HepG2 (cell line): ENCODE measurements around the gene NUDT15. TPM values are rescaled to one million over a fixed set of nuclear protein-coding genes. Genes with fewer than 3 reads are reported as not detected.

Experiments
- CSRNP2 ChIP-seq: sonication (generic); formaldehyde crosslinking; conservative IDR thresholded peaks from 2 replicates; pipeline ENCODE4 v1.8.0; 2022; ENCODE audit warnings: low read depth, missing genetic modification reagents
- HBP1 ChIP-seq: IDR thresholded peaks from 2 replicates; pipeline ENCODE4 v1.6.1; 2016; ENCODE audit warnings: low read depth, control low read depth
- KLF12 ChIP-seq: sonication (generic); formaldehyde crosslinking; IDR thresholded peaks from 2 replicates; pipeline ENCODE4 v1.4.0; 2020; ENCODE audit warnings: missing genetic modification reagents, borderline replicate concordance
- ONECUT2 ChIP-seq: sonication (generic); formaldehyde crosslinking; IDR thresholded peaks from 2 replicates; pipeline ENCODE4 v1.4.0; 2020; ENCODE audit warnings: missing genetic modification reagents
- PHB2 ChIP-seq: fragments of 450-650 bp; IDR thresholded peaks from 2 replicates; pipeline ENCODE4 v1.6.1; 2018; ENCODE audit not compliant: partially characterized antibody
- RBFOX2 ChIP-seq: fragments of 200-400 bp; formaldehyde crosslinking; IDR thresholded peaks from 2 replicates; pipeline ENCODE4 v1.6.1; 2017; ENCODE audit warnings: low read depth, mild to moderate bottlenecking, low read length
- TFDP1 ChIP-seq: IDR thresholded peaks from 2 replicates; pipeline ENCODE4 v1.6.1; 2016; ENCODE audit warnings: missing compliant biosample characterization, missing genetic modification reagents, borderline replicate concordance
- U2AF2 ChIP-seq: fragments of 200-400 bp; formaldehyde crosslinking; IDR thresholded peaks from 2 replicates; pipeline ENCODE4 v1.6.1; 2017; ENCODE audit warnings: low read depth, mild to moderate bottlenecking, low read length
- ZBTB34 ChIP-seq: sonication (generic); formaldehyde crosslinking; IDR thresholded peaks from 2 replicates; pipeline ENCODE4 v1.8.0; 2022; ENCODE audit warnings: mild to moderate bottlenecking, missing genetic modification reagents
- ZFAT ChIP-seq: sonication (generic); formaldehyde crosslinking; conservative IDR thresholded peaks from 2 replicates; pipeline ENCODE4 v1.8.1; 2023; ENCODE audit warnings: missing genetic modification reagents, inconsistent platforms
- ZNF354B ChIP-seq: sonication (generic); formaldehyde crosslinking; IDR thresholded peaks from 2 replicates; pipeline ENCODE4 v1.8.0; 2022; ENCODE audit warnings: mild to moderate bottlenecking, missing genetic modification reagents
- ZNF460 ChIP-seq: sonication (generic); formaldehyde crosslinking; IDR thresholded peaks from 2 replicates; pipeline ENCODE4 v1.5.1; 2020; ENCODE audit warnings: missing genetic modification reagents, mild to moderate bottlenecking, borderline replicate concordance
- ZNF468 ChIP-seq: sonication (generic); formaldehyde crosslinking; IDR thresholded peaks from 2 replicates; pipeline ENCODE4 v1.8.0; 2022; ENCODE audit warnings: mild to moderate bottlenecking, moderate library complexity, missing genetic modification reagents
- ZNF557 ChIP-seq: sonication (generic); formaldehyde crosslinking; IDR thresholded peaks from 2 replicates; pipeline ENCODE4 v1.4.0; 2020; ENCODE audit warnings: missing genetic modification reagents
- ZNF660 ChIP-seq: sonication (generic); formaldehyde crosslinking; IDR thresholded peaks from 2 replicates; pipeline ENCODE4 v1.5.1; 2020; ENCODE audit warnings: mild to moderate bottlenecking, low read depth, missing genetic modification reagents, borderline replicate concordance
- ZNF768 ChIP-seq: sonication (generic); formaldehyde crosslinking; IDR thresholded peaks from 2 replicates; pipeline ENCODE4 v1.4.0; 2020; ENCODE audit warnings: missing genetic modification reagents
- polyA plus RNA-seq, 8 experiments: library from polyadenylated mRNA; depleted of rRNA in 3 of 8; stranded (reverse) in 7 of 8; unstranded in 1 of 8; fragments of >200 nt; fragmentation: Illumina TruSeq in 4 of 8; extraction: Trizol in 4 of 8; gene quantifications; 2 replicates each; pipeline versions ENCODE4 v1.2.1 to v1.2.3, GENCODE V29; 2011 to 2016; ENCODE audit warnings: low read depth in 4 of 8, missing spikeins in 1 of 8, mixed read lengths in 1 of 8; ENCODE audit not compliant: insufficient read depth in 1 of 8
- total RNA-seq, 5 experiments: library from RNA; depleted of rRNA; stranded (reverse); fragments of >200 nt; fragmentation: Illumina TruSeq; extraction: Trizol; gene quantifications; 2 replicates each; pipeline ENCODE4 v1.2.3, GENCODE V29; 2016; ENCODE audit warnings: low read depth in 1 of 5
- TF ChIP-seq, protein P1 (sequence below): fragments of 450-650 bp; IDR thresholded peaks from 2 replicates; pipeline ENCODE4 v1.6.1; 2017; ENCODE audit warnings: mild to moderate bottlenecking
- TF ChIP-seq, protein P2 (sequence below): sonication (generic); formaldehyde crosslinking; IDR thresholded peaks from 2 replicates; pipeline ENCODE4 v1.8.0; 2022; ENCODE audit warnings: mild to moderate bottlenecking, missing genetic modification reagents, borderline replicate concordance

The NUDT15 gene
- total and polyA plus RNA-seq, 2 of the 13 experiments (the other 11 are each of a cell fraction or from before 2014, with no cell fraction given): 21.3 to 47.3 TPM

DNA sequence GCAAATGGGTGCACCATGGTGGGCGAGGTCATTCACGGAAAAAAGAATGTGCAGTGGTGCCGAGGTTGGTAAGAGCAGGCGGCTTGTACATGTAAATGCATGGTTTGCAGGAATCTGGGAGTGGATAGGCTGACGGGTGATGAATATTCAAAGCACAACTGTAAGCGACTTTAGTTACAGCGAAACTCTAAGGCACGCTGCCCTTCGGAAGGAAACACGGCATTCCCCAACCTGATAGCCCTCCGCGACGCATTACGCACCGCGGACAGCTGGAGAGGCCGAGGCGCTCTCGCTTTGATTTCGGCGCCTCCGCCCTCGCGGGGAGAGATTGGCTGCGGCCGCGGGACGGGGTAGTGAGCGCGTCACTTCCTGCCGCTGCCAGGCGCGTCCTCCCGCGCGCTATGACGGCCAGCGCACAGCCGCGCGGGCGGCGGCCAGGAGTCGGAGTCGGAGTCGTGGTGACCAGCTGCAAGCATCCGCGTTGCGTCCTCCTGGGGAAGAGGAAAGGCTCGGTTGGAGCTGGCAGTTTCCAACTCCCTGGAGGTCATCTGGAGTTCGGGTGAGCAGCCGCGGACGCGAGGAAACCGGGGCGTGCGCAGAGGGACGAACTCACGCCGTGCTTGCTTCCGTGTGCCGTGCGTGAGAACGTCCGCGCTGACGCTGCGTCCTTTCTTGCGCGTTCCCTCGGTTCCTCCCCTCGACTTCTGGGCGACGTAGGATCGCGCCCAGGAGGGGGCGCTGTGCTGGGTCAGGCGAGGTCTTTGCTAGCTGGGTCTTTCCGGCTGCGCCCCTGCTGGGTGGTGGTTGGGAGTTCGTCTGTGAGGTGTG is at the start of gene NUDT15 (continued):
- peak; percentile 88; the same call in 1 of the 2 replicates for TF ChIP-seq CSRNP2 (CRISPR knock-in tag)
- TF ChIP-seq KLF12 (CRISPR knock-in tag): peak; percentile 49; the same call in 1 of the 2 replicates
- TF ChIP-seq U2AF2: no peak
- TF ChIP-seq, protein P1, sequence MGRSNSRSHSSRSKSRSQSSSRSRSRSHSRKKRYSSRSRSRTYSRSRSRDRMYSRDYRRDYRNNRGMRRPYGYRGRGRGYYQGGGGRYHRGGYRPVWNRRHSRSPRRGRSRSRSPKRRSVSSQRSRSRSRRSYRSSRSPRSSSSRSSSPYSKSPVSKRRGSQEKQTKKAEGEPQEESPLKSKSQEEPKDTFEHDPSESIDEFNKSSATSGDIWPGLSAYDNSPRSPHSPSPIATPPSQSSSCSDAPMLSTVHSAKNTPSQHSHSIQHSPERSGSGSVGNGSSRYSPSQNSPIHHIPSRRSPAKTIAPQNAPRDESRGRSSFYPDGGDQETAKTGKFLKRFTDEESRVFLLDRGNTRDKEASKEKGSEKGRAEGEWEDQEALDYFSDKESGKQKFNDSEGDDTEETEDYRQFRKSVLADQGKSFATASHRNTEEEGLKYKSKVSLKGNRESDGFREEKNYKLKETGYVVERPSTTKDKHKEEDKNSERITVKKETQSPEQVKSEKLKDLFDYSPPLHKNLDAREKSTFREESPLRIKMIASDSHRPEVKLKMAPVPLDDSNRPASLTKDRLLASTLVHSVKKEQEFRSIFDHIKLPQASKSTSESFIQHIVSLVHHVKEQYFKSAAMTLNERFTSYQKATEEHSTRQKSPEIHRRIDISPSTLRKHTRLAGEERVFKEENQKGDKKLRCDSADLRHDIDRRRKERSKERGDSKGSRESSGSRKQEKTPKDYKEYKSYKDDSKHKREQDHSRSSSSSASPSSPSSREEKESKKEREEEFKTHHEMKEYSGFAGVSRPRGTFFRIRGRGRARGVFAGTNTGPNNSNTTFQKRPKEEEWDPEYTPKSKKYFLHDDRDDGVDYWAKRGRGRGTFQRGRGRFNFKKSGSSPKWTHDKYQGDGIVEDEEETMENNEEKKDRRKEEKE: no peak
- TF ChIP-seq ZNF468 (CRISPR knock-in tag): peak; percentile 32; the same call in 1 of the 2 replicates
- peak; percentile 100 for TF ChIP-seq RBFOX2
- peak; percentile 36; the same call in 1 of the 2 replicates for TF ChIP-seq ZNF460 (CRISPR knock-in tag)
- TF ChIP-seq ZNF768 (CRISPR knock-in tag): peak; percentile 85; the same call in 1 of the 2 replicates
- TF ChIP-seq, protein P2, sequence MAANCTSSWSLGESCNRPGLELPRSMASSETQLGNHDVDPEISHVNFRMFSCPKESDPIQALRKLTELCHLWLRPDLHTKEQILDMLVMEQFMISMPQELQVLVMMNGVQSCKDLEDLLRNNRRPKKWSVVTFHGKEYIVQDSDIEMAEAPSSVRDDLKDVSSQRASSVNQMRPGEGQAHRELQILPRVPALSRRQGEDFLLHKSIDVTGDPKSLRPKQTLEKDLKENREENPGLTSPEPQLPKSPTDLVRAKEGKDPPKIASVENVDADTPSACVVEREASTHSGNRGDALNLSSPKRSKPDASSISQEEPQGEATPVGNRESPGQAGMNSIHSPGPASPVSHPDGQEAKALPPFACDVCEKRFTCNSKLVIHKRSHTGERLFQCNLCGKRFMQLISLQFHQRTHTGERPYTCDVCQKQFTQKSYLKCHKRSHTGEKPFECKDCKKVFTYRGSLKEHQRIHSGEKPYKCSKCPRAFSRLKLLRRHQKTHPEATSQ (CRISPR knock-in tag): peak; percentile 82; the same call in 1 of the 2 replicates
- TF ChIP-seq ONECUT2 (CRISPR knock-in tag): peak; percentile 46; the same call in 1 of the 2 replicates
- peak; percentile 99 for TF ChIP-seq HBP1 (CRISPR knock-in tag)
- peak; percentile 99 for TF ChIP-seq TFDP1 (CRISPR knock-in tag)
- TF ChIP-seq ZFAT (CRISPR knock-in tag): no peak
- no peak for TF ChIP-seq PHB2
- no peak for TF ChIP-seq ZBTB34 (CRISPR knock-in tag)
- TF ChIP-seq ZNF557: 0 out of 2 replicates have a peak, but pooled peaks have one; percentile 73
- TF ChIP-seq ZNF660: no peak; the same call in 1 of the 2 replicates
- TF ChIP-seq ZNF354B (CRISPR knock-in tag): no peak; the same call in 1 of the 2 replicates
